GM10847 (cell line): ENCODE results near the gene HSPA13.

Experiments
- POLR2A ChIP-seq: IDR thresholded peaks from 2 replicates; pipeline ENCODE4 v1.6.1; 2011; ENCODE audit not compliant: insufficient read length; ENCODE audit errors: extremely low read depth

Gene HSPA13

DNA sequence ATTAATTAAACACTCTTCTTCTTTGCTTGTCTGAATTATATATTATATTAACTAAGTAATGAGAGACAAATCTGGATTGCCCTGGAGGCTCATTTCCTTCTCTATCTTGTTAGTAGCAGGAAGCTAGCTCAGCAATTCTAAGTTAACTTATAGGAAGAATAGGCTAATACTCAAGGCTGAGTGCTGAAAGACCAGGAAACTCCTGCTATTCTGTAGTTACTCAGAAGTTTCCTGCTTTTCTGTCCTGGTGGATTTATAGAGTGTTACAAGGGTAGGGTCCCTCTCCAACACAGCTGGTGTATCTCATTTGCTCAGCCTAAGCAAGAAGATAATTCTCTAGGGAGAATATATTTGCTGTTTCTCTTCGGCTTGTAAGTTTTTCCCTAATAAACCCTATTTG, 29.2 kb downstream of the HSPA13 start:
- no peak for TF ChIP-seq POLR2A

DNA sequence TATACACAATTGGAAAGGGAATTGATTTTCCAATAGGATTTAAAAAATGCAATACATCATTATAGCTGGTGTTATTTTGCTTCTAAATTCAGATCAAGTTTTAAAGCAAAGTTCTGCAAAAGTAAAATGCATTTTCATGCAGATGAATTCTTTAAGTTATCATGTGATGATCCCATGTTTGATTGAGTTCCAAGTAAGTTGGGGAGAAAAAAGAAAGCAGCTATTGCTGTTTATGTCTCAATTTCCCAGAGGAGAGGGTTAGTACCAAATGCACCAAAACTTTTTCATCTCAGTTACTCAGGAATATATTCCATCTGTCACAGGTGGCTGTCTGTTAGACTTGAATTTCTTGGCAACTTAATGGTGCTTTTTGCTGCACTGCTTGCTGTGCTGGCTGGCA, 29.7 kb downstream of the HSPA13 start:
- no peak for TF ChIP-seq POLR2A

DNA sequence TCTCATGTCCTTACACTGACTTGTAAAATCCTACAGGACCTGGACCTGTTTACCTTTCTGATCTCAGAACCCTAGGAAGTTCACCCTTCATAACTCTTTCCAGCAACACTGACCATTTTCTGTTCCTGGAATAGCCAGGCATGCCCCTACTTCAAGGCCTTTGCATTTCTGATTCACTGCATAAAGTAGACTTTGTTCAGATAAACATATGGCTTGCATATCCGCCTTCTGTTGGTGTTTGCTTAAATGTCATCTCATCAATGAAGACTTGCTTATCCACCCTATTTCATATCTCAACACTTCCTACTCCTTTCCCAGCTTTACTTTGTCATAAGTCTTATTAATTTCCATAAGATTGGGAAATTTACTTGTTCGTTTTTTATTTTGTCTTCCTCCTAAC, 57.4 kb downstream of the HSPA13 start:
- TF ChIP-seq POLR2A = no peak
